GM21825 (cell line): ENCODE results near the gene RCOR2.

Source experiments
- ATAC-seq: cut with Tn5 transposase; IDR thresholded peaks from one replicate; pipeline ENCODE4 v1.9.1; 2021; ENCODE audit warnings: mild to moderate bottlenecking, moderate library complexity; ENCODE audit not compliant: unreplicated experiment

RCOR2 gene

GRCh38 chr11:63908631-63909401 is 8.1 kb downstream of the RCOR2 start:
- no peak for ATAC-seq

- ATAC-seq = no peak
These were observed 9.0 kb downstream of the RCOR2 start for GRCh38 chr11:63907808-63908530.

GRCh38 chr11:63907063-63907462 is 9.9 kb downstream of the RCOR2 start:
- no peak for ATAC-seq

- ATAC-seq = no peak
These were observed 10.4 kb downstream of the RCOR2 start for GRCh38 chr11:63906585-63906984.

GRCh38 chr11:63906087-63906486 is 10.9 kb downstream of the RCOR2 start:
- no peak for ATAC-seq

- no peak for ATAC-seq
These were observed 11.8 kb downstream of the RCOR2 start for GRCh38 chr11:63905179-63905578.

GRCh38 chr11:63904743-63905142 is 12.2 kb downstream of the RCOR2 start:
- ATAC-seq = no peak

- ATAC-seq = no peak
These were observed 13.1 kb downstream of the RCOR2 start for GRCh38 chr11:63903884-63904283.

- no peak for ATAC-seq
These were observed 15.3 kb downstream of the RCOR2 start for GRCh38 chr11:63901660-63902059.

GRCh38 chr11:63897459-63898146 is 19.4 kb downstream of the RCOR2 start:
- ATAC-seq = no peak

GRCh38 chr11:63896071-63896470 is 20.9 kb downstream of the RCOR2 start:
- ATAC-seq = no peak

- no peak for ATAC-seq
These were observed 23.6 kb downstream of the RCOR2 start for GRCh38 chr11:63893355-63893754.

GRCh38 chr11:63892228-63892627 is 24.7 kb downstream of the RCOR2 start:
- ATAC-seq = no peak

GRCh38 chr11:63890368-63890767 is 26.6 kb downstream of the RCOR2 start:
- no peak for ATAC-seq

GRCh38 chr11:63889344-63889743 is 27.6 kb downstream of the RCOR2 start:
- no peak for ATAC-seq

- ATAC-seq = peak; percentile 63
These were observed 28.5 kb downstream of the RCOR2 start for GRCh38 chr11:63888170-63889086.

GRCh38 chr11:63887386-63887999 is 29.5 kb downstream of the RCOR2 start:
- ATAC-seq = no peak

- no peak for ATAC-seq
These were observed 32.6 kb downstream of the RCOR2 start for GRCh38 chr11:63884196-63884932.

GRCh38 chr11:63883791-63884190 is 33.2 kb downstream of the RCOR2 start:
- ATAC-seq = no peak
